WERI-Rb-1 (cell line): ENCODE results near the gene PHF12.

Source experiments
- DNase-seq: peaks from one replicate; pipeline ENCODE4 v3.0.0-alpha.2; 2020
- H3K27ac ChIP-seq: fragments of 250-450 bp; sonication (Bioruptor Pico); 2 replicates; pipeline ENCODE4 v1.5.1; 2020; ENCODE audit warnings: mild to moderate bottlenecking, moderate library complexity
- H3K27me3 ChIP-seq: fragments of 250-450 bp; sonication (Bioruptor Pico); 2 replicates; pipeline ENCODE4 v1.5.1; 2021; ENCODE audit warnings: mild to moderate bottlenecking, low read depth, moderate library complexity; ENCODE audit not compliant: insufficient read depth, severe bottlenecking
- H3K36me3 ChIP-seq: fragments of 250-450 bp; sonication (Bioruptor Pico); 2 replicates; pipeline ENCODE4 v1.5.1; 2020; ENCODE audit warnings: mild to moderate bottlenecking, moderate library complexity
- H3K4me3 ChIP-seq: 2 replicates; pipeline ENCODE4 v1.5.1; 2011; ENCODE audit warnings: low read depth, mild to moderate bottlenecking, control low read depth, low read length
- H3K9me3 ChIP-seq: fragments of 250-450 bp; sonication (Bioruptor Pico); 2 replicates; pipeline ENCODE4 v1.5.1; 2021; ENCODE audit warnings: mild to moderate bottlenecking, moderate library complexity; ENCODE audit not compliant: severe bottlenecking
- TF ChIP-seq, protein P1 (sequence below): IDR thresholded peaks from 2 replicates; pipeline ENCODE4 v1.5.1; 2011; ENCODE audit warnings: low read depth, mild to moderate bottlenecking, control low read depth, inconsistent platforms, low read length

The PHF12 gene

DNA sequence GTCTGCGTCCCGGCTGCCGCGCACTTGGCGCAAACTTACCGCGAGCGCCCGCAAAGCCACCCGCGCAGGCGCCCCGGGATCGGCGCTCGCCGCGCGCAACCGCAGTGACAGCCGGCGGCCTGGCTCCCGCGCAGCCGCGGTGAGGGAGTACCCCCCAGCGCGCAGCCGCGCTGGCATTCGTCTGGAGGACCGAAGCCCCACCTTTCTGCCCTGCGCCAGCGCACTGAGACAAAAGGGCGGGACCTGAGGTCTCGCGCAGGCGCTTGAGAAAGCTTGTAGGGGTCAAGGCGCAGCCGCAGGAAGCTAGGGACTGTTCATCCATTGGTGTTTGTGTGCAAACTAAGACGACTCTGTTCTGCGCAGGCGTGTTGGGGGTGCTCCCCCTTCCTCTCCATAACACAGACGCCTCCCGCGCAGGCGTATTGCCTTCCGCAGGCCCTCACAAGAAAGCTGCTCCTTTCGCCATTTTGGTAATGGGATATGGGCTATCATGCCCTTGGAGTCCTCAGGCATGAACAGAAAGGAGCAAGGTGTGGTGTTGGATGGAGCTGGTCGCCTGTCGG, at the start of gene PHF12:
Gene PHF12 (minus strand): TSS at position 91 of the 563 bp plus-strand sequence. CDS start 558 bp downstream, outside the sequence.
- DNase-seq, result peak; percentile 100
- Histone ChIP-seq H3K27ac (peak within 1 kb of the TSS; percentile 95), H3K4me3 (peak within 1 kb of the TSS; percentile 95), H3K36me3 (peaks cover 38% of the 10 kb centered on the region), H3K27me3 (no peaks in the 10 kb centered on the region), H3K9me3 (no peaks in the 10 kb centered on the region)
- TF ChIP-seq, protein P1, sequence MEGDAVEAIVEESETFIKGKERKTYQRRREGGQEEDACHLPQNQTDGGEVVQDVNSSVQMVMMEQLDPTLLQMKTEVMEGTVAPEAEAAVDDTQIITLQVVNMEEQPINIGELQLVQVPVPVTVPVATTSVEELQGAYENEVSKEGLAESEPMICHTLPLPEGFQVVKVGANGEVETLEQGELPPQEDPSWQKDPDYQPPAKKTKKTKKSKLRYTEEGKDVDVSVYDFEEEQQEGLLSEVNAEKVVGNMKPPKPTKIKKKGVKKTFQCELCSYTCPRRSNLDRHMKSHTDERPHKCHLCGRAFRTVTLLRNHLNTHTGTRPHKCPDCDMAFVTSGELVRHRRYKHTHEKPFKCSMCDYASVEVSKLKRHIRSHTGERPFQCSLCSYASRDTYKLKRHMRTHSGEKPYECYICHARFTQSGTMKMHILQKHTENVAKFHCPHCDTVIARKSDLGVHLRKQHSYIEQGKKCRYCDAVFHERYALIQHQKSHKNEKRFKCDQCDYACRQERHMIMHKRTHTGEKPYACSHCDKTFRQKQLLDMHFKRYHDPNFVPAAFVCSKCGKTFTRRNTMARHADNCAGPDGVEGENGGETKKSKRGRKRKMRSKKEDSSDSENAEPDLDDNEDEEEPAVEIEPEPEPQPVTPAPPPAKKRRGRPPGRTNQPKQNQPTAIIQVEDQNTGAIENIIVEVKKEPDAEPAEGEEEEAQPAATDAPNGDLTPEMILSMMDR, result no peak

DNA sequence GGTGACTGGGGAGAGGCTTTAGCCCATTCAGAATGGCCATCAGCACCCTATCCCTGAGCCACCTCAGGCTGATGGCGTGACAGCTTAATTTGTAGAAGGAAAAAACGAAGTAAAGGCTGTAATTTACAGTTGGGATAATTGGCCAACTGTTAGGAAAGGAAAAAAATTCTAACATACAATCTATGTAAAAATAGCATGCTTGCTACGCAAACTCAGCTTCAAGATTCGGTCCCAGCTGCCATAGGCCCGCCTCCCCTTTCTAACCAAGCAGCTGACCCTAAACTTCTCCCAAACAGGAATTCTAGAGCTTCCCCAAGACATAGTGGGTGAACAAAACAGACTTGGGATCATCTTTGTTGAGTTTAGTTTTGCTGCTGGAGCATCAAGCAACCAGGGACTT, 49.7 kb upstream of the PHF12 start:
- H3K36me3 ChIP-seq, result peaks cover 39% of the 10 kb centered on the region
- no peak overlapping the region; the same call in 1 of the 2 replicates for H3K27ac ChIP-seq
- H3K27me3 ChIP-seq, result no peaks in the 10 kb centered on the region
- H3K9me3 ChIP-seq, result no peaks in the 10 kb centered on the region
- TF ChIP-seq, protein P1, result no peak
- no peak for DNase-seq
- no peak overlapping the region for H3K4me3 ChIP-seq

DNA sequence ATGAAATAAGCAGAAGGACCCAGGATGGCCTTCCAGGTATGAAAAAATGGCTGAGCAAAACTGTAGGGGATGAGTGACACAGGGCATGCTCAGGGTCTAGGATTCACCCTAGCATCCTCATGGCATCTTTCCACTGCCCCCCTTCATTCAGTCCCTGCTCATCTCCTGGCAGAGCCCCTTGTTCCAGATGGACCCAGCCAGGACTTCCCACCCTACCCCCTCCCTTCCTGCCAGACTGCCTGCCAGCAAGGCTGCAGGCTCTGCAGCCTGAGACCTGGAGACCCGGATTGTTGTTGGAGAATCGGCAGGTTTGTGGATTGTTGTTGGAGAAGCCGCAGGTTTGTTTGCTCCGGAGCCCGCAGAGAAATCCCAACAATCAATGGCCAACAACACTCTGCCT, 47.9 kb upstream of the PHF12 start:
- no peak overlapping the region for H3K4me3 ChIP-seq
- no peaks in the 10 kb centered on the region for H3K9me3 ChIP-seq
- H3K36me3 ChIP-seq, result peaks cover 40% of the 10 kb centered on the region
- no peak for DNase-seq
- H3K27ac ChIP-seq, result no peak overlapping the region
- TF ChIP-seq, protein P1, result no peak
- no peaks in the 10 kb centered on the region for H3K27me3 ChIP-seq

- Histone ChIP-seq H3K27me3 (no peaks in the 10 kb centered on the region), H3K4me3 (no peak overlapping the region), H3K9me3 (no peaks in the 10 kb centered on the region), H3K27ac (no peak overlapping the region), H3K36me3 (peaks cover 39% of the 10 kb centered on the region)
- TF ChIP-seq, protein P1, result no peak
- no peak for DNase-seq
Measured at GRCh38 chr17:28997806-28998205, 46.5 kb upstream of the PHF12 start.

DNA sequence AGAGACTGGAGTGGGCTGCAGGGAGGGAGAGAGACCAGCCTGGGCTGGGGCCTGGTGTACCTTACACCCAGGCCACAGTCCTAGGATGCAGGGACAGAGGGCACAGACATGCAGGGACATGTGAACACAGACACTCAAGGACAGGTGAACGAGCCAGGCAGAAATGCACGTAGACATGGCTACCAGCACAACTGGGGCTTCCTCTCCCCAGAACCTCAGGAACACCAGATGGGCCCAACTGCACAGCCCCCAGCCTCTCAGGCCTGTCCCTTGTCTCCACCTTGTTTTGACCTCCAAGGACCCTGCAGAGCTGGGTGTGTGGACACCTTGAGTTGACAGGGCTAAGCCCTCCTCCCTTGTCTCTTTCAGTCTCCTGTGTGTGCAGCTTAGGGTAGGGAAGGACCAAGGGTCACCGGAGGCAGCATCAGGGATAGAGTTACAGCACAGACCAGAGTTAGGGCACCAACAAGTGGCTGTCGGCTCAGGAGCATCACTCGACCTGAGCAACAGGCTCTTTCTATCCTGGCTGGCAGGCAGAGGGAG, 45.3 kb upstream of the PHF12 start:
- H3K4me3 ChIP-seq, result no peak overlapping the region
- H3K9me3 ChIP-seq, result no peaks in the 10 kb centered on the region
- DNase-seq, result no peak
- TF ChIP-seq, protein P1, result no peak
- no peaks in the 10 kb centered on the region for H3K27me3 ChIP-seq
- H3K27ac ChIP-seq, result peak overlapping the region; percentile 21
- H3K36me3 ChIP-seq, result peaks cover 44% of the 10 kb centered on the region
